Right hindlimb (tissue), 1 donor: Measurements from ENCODE around the gene JCAD.
"Not testable (repeated sequence)": the region's sequence is repeated elsewhere in the genome, so short reads cannot be mapped to it uniquely, and the experiment has no call there.

ENCODE experiments used
- DNase-seq: peaks from one replicate; pipeline ENCODE4 v3.0.0-alpha.2; 2018

The JCAD gene

DNA sequence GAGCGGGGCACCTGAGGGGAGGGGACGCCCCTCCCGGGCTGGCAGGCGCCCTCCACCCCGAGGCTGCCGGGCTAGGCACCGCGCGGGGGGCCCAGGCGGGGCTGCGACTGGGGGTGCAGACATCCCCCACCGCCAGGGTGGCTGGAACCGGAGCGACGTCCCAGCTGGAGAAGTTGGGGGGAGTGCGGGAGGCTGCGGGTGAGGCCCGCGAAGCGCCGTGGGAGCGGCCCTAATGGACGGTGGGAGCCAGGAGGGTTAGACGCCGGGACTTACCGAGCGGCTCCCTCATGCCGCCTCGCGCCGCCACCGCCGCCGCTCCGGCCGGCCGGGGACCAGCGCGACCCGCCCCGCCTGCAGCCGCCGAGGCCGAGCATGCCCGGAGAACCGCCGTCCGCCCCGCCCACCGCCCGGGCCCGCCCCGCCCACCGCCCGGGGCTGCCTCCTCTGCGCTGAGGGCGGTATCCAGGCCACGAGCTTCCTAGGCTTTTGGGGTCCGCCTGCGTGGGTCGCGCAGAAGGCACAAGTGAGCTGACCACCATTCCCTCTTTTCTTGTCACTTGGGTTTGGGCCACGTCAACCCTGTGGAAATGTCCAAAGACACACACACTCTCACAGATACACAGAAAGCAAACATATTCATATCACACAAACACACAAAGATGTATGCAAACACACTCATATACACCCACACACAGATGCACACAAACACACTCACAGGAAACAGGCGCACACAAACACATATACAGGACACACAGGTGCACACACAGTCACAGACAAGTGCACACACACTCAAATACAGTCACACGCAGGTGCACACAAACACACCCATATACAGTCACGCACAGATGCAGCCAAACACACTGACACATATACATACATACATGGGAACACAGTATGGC, at the start of gene JCAD:
Gene JCAD (minus strand): TSS at position 378 of the 899 bp plus-strand sequence. CDS start 11,774 bp downstream, outside the sequence.
- peak; percentile 90 for DNase-seq

DNA sequence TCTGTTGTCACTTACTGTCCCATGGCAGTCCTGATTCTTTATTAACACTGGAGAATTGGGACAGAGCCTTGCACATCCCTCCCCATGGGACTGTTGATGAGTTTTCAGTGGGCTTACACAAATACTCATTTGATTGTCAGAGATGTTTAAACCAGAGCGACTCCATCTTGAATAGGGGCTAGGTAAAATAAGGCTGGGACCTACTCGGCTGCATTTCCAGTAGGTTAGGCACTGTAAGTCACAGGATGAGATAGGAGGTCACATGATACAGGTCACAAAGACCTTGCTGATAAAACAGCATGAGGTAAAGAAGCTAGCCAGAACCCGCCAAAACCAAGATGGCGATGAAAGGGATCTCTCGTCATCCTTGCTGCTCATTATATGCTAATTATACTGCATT, 47.6 kb upstream of the JCAD start:
- no peak for DNase-seq

GRCh38 chr10:30103595-30104320, 44.4 kb upstream of the JCAD start:
- no peak for DNase-seq

DNA sequence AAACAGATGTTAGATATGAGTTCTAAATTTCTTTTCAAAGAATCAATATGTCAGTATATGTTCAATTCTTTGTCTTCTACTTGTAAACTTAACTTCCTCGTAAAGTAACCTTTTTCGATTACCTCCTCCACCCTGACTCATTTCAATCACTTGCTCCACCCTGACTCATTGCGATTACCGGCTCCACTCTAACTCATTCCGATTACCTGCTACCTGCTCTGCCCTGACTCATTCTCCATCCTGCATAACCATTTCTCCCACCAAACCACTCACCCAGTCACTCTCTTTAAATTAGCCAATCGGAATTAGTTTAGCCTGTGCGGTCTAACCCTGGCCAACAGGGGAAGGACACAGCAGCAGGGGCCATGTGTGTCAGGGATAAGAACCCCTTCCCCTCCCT, 40.3 kb upstream of the JCAD start:
- not testable (repeated sequence) for DNase-seq

DNA sequence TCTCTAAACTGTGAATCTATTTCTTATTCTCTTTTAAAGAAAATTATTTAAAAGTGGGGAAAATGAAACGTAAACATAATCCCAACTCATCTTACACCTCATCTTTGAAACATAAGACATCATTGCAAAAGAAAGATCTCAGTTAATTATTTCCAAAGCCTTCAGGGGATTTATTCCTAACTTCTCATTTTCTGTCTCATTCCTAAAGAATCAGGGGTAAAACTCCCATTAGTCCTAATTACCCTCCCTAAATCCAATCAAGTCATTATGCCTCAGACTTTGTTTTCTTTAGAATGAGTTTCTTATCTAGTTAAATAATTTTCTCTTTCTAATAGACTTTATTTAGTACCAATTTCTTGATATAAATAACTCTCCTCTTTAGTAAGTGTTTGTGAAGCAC, 39.7 kb upstream of the JCAD start:
- DNase-seq = no peak

DNA sequence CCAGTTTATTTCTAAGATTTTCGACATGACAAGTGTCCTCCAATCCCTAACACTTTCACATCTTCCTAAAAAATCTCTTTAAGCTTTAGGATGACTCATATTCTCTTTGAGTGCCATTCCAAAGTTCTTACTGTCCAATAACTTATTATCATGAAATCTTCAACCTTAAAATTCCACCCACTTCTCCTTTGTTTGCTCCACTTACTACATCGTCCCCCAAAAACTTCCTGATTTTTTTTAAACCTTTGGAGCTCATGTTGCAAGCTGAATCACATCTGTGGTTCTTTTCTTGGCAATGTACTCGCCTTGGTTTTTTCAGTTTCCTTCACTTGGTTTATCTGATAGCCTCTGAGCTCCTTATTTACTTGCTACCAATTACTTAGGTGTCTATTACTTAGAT, 39.2 kb upstream of the JCAD start:
- no peak for DNase-seq

DNA sequence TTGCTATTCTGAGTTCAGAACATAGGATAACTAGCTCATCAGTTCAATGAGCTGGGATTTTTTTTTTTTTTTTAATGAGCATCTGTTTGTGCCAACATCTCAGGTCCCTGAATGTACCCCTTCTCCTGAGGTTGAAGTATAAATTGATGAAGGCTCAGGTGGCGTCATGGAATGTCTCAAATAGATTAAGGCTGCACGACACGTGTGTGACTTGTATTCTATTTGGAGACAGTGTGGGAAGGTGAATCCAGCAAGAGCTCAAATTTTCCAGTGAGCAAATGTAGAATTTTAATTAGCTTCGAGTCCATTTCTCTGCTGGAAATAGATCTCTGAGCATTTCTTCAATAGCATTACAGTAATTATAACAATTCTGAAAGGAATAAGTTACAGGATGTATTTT, 37.2 kb upstream of the JCAD start:
- no peak for DNase-seq

- DNase-seq = no peak
Observed at GRCh38 chr10:30095631-30096422, 36.4 kb upstream of the JCAD start.

DNA sequence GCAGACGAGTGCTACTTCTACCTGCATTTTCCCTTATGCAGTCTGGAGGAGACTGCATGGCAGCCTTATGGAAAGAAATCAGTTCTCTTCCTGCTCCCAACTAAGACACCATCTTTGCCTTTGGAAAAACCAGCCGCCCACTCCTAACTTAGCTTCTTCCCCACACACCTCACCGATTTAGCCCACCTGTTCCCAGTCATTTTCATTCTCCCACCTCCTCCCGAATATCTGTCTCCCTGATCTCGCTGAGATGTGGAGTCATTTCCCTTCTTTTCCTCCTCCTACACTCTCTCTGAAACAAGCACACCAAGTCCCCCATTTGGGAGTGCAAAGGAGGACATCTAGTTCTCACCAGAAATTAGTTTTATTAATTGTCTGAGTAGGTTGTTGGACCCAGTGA, 35.2 kb upstream of the JCAD start:
- DNase-seq = no peak

- DNase-seq = no peak
Observed at GRCh38 chr10:30093303-30093950, 34.0 kb upstream of the JCAD start.

- DNase-seq = no peak
Observed at GRCh38 chr10:30092151-30092790, 32.9 kb upstream of the JCAD start.

DNA sequence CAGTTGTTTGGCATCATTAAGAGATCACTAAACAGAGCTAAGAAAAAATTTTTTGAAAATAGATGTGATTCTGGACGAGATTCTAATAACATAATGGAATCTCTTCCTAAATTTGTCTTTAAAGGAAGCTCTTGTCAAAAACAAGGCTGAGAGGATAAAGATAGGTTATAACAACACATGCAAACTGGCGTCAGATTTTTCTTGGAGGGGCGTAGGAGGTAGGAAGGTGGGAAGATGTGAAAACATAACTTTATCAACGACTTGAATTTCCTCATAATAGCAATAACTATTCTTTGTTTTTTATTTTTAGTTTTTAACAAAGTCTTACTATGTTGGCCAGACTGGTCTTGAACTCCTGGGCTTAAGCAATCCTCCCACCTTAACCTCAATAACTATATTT, 31.8 kb upstream of the JCAD start:
- DNase-seq = no peak

DNA sequence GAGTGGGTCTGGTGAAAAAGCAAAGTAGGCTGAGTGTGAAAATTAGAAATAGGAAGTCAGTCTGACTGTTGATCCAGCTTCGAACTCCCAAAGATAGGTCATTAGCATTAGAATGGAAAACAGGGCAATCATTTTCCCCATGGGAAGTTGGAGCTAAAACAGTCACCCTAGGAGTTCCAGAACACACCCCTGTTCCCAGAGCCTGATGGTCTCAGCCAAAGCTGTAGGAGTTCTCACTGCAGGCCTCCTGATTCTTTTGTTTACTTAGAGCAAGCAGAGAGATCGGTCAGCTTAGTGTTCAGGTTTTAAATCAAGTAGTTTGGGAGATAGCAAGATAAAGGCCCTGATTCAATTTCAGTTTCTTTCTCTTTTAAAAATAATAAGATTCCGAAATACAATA, 28.8 kb upstream of the JCAD start:
- no peak for DNase-seq

DNA sequence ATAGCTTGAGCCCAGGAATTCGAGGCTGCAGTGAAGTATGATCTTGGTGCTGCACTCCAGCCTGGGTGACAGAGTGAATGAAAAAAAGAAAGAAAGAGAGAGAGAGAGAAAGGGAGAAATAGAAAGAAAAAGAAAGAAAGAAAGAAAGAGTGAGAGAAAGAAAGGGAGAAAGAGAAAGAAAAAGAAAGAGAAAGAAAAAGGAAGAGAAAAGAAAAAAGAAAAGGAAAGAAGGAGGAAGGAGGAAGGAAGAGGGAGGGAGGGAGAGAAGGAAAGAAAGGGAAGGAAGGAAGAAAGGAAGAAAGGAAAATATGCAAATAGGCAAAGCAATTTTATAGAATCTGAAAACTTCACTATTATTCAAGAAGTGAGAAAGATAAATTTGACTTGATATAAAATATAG, 24.5 kb upstream of the JCAD start:
- DNase-seq = no peak

GRCh38 chr10:30081182-30081581, 21.8 kb upstream of the JCAD start:
- no peak for DNase-seq

- no peak for DNase-seq
Observed at GRCh38 chr10:30080161-30080560, 20.8 kb upstream of the JCAD start.

DNA sequence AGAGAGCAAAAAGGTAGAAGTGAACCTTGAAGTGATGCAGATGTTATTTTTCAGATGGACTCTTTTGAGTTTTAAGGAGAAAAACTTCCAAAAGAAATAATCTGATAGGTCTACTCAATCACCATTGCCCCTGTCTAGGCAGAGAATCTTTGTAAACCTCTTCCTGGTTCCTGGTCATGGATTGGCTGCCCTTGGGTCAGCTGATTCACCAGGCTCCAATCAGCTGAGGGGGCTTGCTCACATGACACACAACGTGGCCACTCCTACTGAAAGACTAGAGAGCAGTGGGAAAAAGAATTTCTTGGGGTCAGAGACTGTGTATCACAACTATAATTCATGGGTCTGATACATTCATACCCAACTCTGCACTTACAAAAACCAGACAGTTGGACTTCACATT, 20.0 kb upstream of the JCAD start:
- no peak for DNase-seq

DNA sequence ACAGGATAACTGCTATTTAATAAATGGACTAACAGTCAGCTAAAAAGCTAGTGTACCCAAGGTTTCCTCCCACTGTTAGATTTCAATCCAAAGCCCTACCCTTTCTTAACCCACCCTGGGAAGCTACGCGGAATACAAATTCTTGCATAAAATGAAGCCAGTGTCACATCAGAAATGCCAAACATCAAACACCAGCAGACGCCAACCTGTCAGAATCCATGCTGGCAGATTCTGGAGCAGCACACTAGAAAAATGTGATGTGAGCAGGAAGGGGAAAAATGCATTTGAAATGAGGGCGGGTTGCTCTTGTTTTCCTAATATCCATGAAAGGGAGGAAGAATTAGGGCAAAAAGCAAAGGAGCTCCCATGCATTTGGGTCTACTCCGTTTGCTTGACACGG, 16.1 kb upstream of the JCAD start:
- DNase-seq = no peak

DNA sequence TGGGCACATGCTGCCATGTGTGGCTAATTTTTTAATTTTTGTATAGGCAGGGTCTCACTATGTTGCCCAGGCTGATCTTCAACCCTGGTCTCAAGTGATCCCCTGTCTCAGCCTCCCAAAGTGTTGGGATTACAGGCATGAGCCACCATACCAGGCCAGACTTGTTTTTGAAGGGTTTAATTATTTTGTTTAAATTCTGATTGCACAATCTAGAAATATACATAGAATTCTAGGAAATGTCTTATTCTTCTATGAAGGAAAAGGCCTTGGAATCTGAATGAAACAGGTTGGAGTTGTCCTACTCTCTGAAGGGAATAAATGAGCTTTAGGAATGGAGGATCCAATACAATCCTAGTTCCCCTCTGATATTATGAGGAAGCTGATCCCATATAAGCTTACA, 15.5 kb upstream of the JCAD start:
- DNase-seq = no peak

GRCh38 chr10:30074090-30074489, 14.7 kb upstream of the JCAD start:
- no peak for DNase-seq

DNA sequence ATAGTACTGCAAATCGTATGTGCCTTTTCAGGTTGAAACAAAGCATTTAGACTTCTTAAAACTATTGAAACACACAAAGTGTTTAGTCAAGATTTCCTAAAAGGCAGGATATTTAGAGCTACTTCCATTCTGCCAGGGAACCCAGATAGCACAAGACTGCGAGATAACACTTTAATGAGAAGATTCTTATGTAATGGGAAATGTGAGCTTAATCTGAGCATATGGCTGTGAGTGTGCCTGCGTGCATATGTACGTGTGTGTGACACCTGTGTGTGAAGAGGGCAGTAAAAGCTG, 14.3 kb upstream of the JCAD start:
- no peak for DNase-seq

GRCh38 chr10:30073045-30073766, 13.8 kb upstream of the JCAD start:
- no peak for DNase-seq
